ENCODE data around the gene CCDC88A. TPM values are rescaled to one million over a fixed set of nuclear protein-coding genes. Genes with fewer than 3 reads are reported as not detected.
A peak's percentile ranks its signal among the peaks of the same experiment; 100 is the strongest.

The CCDC88A gene
- total RNA-seq, 1 donor from 2014 or later: 86.1 TPM

- no peak for ATAC-seq
These were observed 110.2 kb downstream of the CCDC88A start for GRCh38 chr2:55309446-55309845.

GRCh38 chr2:55302241-55302640 is 117.4 kb downstream of the CCDC88A start:
- peaks cover 6% of the 10 kb centered on the region for H3K36me3 ChIP-seq
- no peaks in the 10 kb centered on the region for H3K27me3 ChIP-seq
- no peaks in the 10 kb centered on the region for H3K4me1 ChIP-seq
- DNase-seq (no peak), ATAC-seq (no peak)
- H3K9me3 ChIP-seq: no peaks in the 10 kb centered on the region
- no peak overlapping the region for H3K4me3 ChIP-seq
- no peak for TF ChIP-seq CTCF (IDR thresholded peaks at IDR 0.05)
- intact Hi-C loops (cut with DNase I): no loop called here
- H3K27ac ChIP-seq: no peak overlapping the region

More at GRCh38 chr2:55309446-55309845, 110.2 kb downstream of the CCDC88A start:
- H3K27me3 ChIP-seq: no peaks in the 10 kb centered on the region
- no peak overlapping the region for H3K27ac ChIP-seq
- DNase-seq: no peak
- no peak for TF ChIP-seq CTCF (IDR thresholded peaks at IDR 0.05)
- H3K36me3 ChIP-seq: peaks cover 30% of the 10 kb centered on the region
- no peaks in the 10 kb centered on the region for H3K4me1 ChIP-seq
- intact Hi-C loops (cut with DNase I): no loop called here
- H3K9me3 ChIP-seq: no peaks in the 10 kb centered on the region
- no peak overlapping the region for H3K4me3 ChIP-seq

GRCh38 chr2:55301277-55301676 is 118.4 kb downstream of the CCDC88A start:
- Histone ChIP-seq H3K27me3 (no peaks in the 10 kb centered on the region), H3K36me3 (peaks cover 6% of the 10 kb centered on the region), H3K27ac (no peak overlapping the region), H3K4me1 (no peaks in the 10 kb centered on the region), H3K9me3 (no peaks in the 10 kb centered on the region), H3K4me3 (no peak overlapping the region)
- intact Hi-C loops (cut with DNase I): no loop called here
- DNase-seq (no peak), ATAC-seq (no peak)
- TF ChIP-seq CTCF (IDR thresholded peaks at IDR 0.05): no peak

GRCh38 chr2:55296393-55296792 is 123.3 kb downstream of the CCDC88A start:
- H3K27me3 ChIP-seq: no peaks in the 10 kb centered on the region

GRCh38 chr2:55283083-55283482 is 136.6 kb downstream of the CCDC88A start:
- intact Hi-C loops (cut with DNase I): no loop called here
- no peak for ATAC-seq
- Histone ChIP-seq H3K27me3 (no peaks in the 10 kb centered on the region), H3K4me3 (peak overlapping the region; percentile 92), H3K4me1 (peaks cover 9% of the 10 kb centered on the region), H3K36me3 (no peaks in the 10 kb centered on the region), H3K9me3 (no peaks in the 10 kb centered on the region), H3K27ac (no peak overlapping the region)
- no peak for DNase-seq
- no peak for TF ChIP-seq CTCF (IDR thresholded peaks at IDR 0.05)

More at GRCh38 chr2:55296393-55296792, 123.3 kb downstream of the CCDC88A start:
- no peak for ATAC-seq
- no peak for DNase-seq
- Histone ChIP-seq H3K9me3 (no peaks in the 10 kb centered on the region), H3K4me1 (peaks cover 7% of the 10 kb centered on the region), H3K36me3 (peaks cover 11% of the 10 kb centered on the region), H3K27ac (no peak overlapping the region), H3K4me3 (no peak overlapping the region)
- intact Hi-C loops (cut with DNase I): no loop called here
- no peak for TF ChIP-seq CTCF (IDR thresholded peaks at IDR 0.05)
